GM12892 (cell line): ENCODE results near the gene TRIM8.
"Not testable (repeated sequence)": the region's sequence is repeated elsewhere in the genome, so short reads cannot be mapped to it uniquely, and the experiment has no call there.

Source experiments
- POLR2A ChIP-seq: IDR thresholded peaks from 2 replicates; pipeline ENCODE4 v1.6.1; 2011; ENCODE audit warnings: low read depth, low read length, control low read depth
- POLR2AphosphoS5 ChIP-seq: IDR thresholded peaks from 2 replicates; pipeline ENCODE4 v1.6.1; 2011; ENCODE audit warnings: low read depth, low read length, control low read depth
- TAF1 ChIP-seq: IDR thresholded peaks from 2 replicates; pipeline ENCODE4 v1.6.1; 2011; ENCODE audit warnings: low read depth, mild to moderate bottlenecking, control low read depth, low read length, borderline replicate concordance

DNA sequence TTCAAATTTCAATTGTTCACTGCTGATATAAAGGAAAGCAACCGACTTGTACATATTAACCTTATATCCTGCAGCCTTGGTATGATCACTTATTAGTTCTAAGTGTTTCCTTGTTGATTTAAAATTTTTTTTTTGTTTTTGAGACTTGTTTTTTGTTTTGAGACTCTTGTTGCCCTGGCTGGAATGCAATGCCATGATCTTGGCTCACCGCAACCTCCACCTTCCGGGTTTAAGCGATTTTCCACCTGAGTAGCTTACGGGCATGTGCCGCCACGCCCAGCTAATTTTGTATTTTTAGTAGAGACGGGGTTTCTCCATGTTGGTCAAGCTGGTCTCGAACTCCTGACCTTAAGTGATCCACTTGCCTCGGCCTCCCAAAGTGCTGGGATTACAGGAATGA, 51.1 kb downstream of the TRIM8 start:
- not testable (repeated sequence) for TF ChIP-seq POLR2A, POLR2AphosphoS5, TAF1
